ENCODE results near the gene ZSCAN5A.

- TF ChIP-seq HOXA7 (CRISPR knock-in tag; IDR thresholded peaks at IDR 0.05) (no peak), ZNF747 (CRISPR knock-in tag; IDR thresholded peaks at IDR 0.05; ENCODE audit: borderline replicate concordance) (no peak), ISL2 (CRISPR knock-in tag; IDR thresholded peaks at IDR 0.05) (no peak), POLR2A (IDR thresholded peaks at IDR 0.05; ENCODE audit: insufficient read depth in 1 of 2, low read depth in 2 of 2, low read length in 2 of 2) (no peak), ZKSCAN5 (CRISPR knock-in tag; IDR thresholded peaks at IDR 0.05) (no peak), PAX8 (CRISPR knock-in tag; IDR thresholded peaks at IDR 0.05; ENCODE audit: borderline replicate concordance) (no peak)
- TF ChIP-seq, protein P1, sequence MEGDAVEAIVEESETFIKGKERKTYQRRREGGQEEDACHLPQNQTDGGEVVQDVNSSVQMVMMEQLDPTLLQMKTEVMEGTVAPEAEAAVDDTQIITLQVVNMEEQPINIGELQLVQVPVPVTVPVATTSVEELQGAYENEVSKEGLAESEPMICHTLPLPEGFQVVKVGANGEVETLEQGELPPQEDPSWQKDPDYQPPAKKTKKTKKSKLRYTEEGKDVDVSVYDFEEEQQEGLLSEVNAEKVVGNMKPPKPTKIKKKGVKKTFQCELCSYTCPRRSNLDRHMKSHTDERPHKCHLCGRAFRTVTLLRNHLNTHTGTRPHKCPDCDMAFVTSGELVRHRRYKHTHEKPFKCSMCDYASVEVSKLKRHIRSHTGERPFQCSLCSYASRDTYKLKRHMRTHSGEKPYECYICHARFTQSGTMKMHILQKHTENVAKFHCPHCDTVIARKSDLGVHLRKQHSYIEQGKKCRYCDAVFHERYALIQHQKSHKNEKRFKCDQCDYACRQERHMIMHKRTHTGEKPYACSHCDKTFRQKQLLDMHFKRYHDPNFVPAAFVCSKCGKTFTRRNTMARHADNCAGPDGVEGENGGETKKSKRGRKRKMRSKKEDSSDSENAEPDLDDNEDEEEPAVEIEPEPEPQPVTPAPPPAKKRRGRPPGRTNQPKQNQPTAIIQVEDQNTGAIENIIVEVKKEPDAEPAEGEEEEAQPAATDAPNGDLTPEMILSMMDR (CRISPR knock-in tag; IDR thresholded peaks at IDR 0.05) = no peak
Observed at GRCh38 chr19:56295531-56296455, 18.8 kb downstream of the ZSCAN5A start.

Measured in HepG2 (cell line).